ENCODE measurements around the gene SERTAD2. TPM values are rescaled to one million over a fixed set of nuclear protein-coding genes. Genes with fewer than 3 reads are reported as not detected.

SERTAD2 gene
- polyA plus RNA-seq, 6 donors from 2014 or later = 7.9 to 21.8 (median 13.2) TPM

GRCh38 chr2:64627860-64628841 lies 25.6 kb downstream of the SERTAD2 start:
- Mint-ChIP-seq H3K4me1 (peaks cover 29 to 47% (median 33%) of the 10 kb centered on the region in 3 donors), H3K36me3 (peaks cover 0 to 15% of the 10 kb centered on the region in 2 donors), H3K4me3 (no peak overlapping the region), H3K27me3 (no peaks in the 10 kb centered on the region), H3K27ac (peak overlapping the region; percentile 18 to 90 (median 69)), H3K9me3 (no peaks in the 10 kb centered on the region)
- no peak for DNase-seq
- no peak for ATAC-seq (ENCODE audit: low read depth in 2 of 2)

GRCh38 chr2:64626963-64627760 lies 26.6 kb downstream of the SERTAD2 start:
- Mint-ChIP-seq H3K36me3 (peaks cover 0 to 8% of the 10 kb centered on the region in 2 donors), H3K27me3 (no peaks in the 10 kb centered on the region), H3K27ac (peak overlapping the region in 1 of 6 donors; percentile 25), H3K4me1 (peaks cover 29 to 42% (median 33%) of the 10 kb centered on the region in 3 donors), H3K9me3 (no peaks in the 10 kb centered on the region), H3K4me3 (no peak overlapping the region)
- no peak for DNase-seq
- no peak for ATAC-seq (ENCODE audit: low read depth in 2 of 2)

GRCh38 chr2:64626146-64626809 lies 27.4 kb downstream of the SERTAD2 start:
- no peak for DNase-seq
- H3K4me1 Mint-ChIP-seq = peaks cover 29 to 42% (median 32%) of the 10 kb centered on the region in 3 donors
- no peaks in the 10 kb centered on the region for H3K27me3 Mint-ChIP-seq
- H3K36me3 Mint-ChIP-seq = peaks cover 0 to 8% of the 10 kb centered on the region in 2 donors
- ATAC-seq (ENCODE audit: low read depth in 2 of 2) = peak; percentile 62 to 69
- H3K9me3 Mint-ChIP-seq = no peaks in the 10 kb centered on the region
- peak overlapping the region in 3 of 8 donors; percentile 4 to 47 (median 15) for H3K4me3 Mint-ChIP-seq
- peak overlapping the region in 5 of 6 donors; percentile 59 to 93 (median 69) for H3K27ac Mint-ChIP-seq

- peak overlapping the region in 3 of 8 donors; percentile 4 to 31 (median 15) for H3K4me3 Mint-ChIP-seq
- H3K27me3 Mint-ChIP-seq = no peaks in the 10 kb centered on the region
- ATAC-seq (ENCODE audit: low read depth in 2 of 2) = peak; percentile 35 to 53
- H3K9me3 Mint-ChIP-seq = no peaks in the 10 kb centered on the region
- peaks cover 0 to 2% of the 10 kb centered on the region in 2 donors for H3K36me3 Mint-ChIP-seq
- no peak for DNase-seq
- H3K27ac Mint-ChIP-seq = peak overlapping the region in 5 of 6 donors; percentile 59 to 94 (median 92)
- peaks cover 22 to 34% (median 25%) of the 10 kb centered on the region in 3 donors for H3K4me1 Mint-ChIP-seq
Observed at GRCh38 chr2:64625299-64626145, 28.2 kb downstream of the SERTAD2 start.

- Mint-ChIP-seq H3K27me3 (no peaks in the 10 kb centered on the region), H3K36me3 (no peaks in the 10 kb centered on the region), H3K9me3 (no peaks in the 10 kb centered on the region), H3K4me1 (peaks cover 20 to 28% (median 22%) of the 10 kb centered on the region in 3 donors), H3K4me3 (no peak overlapping the region), H3K27ac (peak overlapping the region in 1 of 6 donors; percentile 59)
- ATAC-seq (ENCODE audit: low read depth in 2 of 2) (no peak), DNase-seq (no peak)
Observed at GRCh38 chr2:64624862-64625261, 28.9 kb downstream of the SERTAD2 start.

GRCh38 chr2:64624108-64624610 lies 29.6 kb downstream of the SERTAD2 start:
- ATAC-seq (ENCODE audit: low read depth in 2 of 2) = no peak
- H3K4me1 Mint-ChIP-seq = peaks cover 19 to 25% (median 20%) of the 10 kb centered on the region in 3 donors
- H3K36me3 Mint-ChIP-seq = no peaks in the 10 kb centered on the region
- H3K9me3 Mint-ChIP-seq = no peaks in the 10 kb centered on the region
- peak overlapping the region in 3 of 6 donors; percentile 52 to 64 (median 52) for H3K27ac Mint-ChIP-seq
- no peaks in the 10 kb centered on the region for H3K27me3 Mint-ChIP-seq
- DNase-seq = no peak
- no peak overlapping the region for H3K4me3 Mint-ChIP-seq

GRCh38 chr2:64623242-64623850 lies 30.4 kb downstream of the SERTAD2 start:
- ATAC-seq (ENCODE audit: low read depth in 2 of 2) = no peak
- DNase-seq = no peak
- Mint-ChIP-seq H3K4me1 (peaks cover 16 to 19% (median 16%) of the 10 kb centered on the region in 3 donors), H3K4me3 (peak overlapping the region in 2 of 8 donors; percentile 65 to 69), H3K9me3 (no peaks in the 10 kb centered on the region), H3K27ac (no peak overlapping the region), H3K36me3 (no peaks in the 10 kb centered on the region), H3K27me3 (no peaks in the 10 kb centered on the region)

- H3K27ac Mint-ChIP-seq = no peak overlapping the region
- no peak overlapping the region for H3K4me3 Mint-ChIP-seq
- DNase-seq (no peak), ATAC-seq (ENCODE audit: low read depth in 2 of 2) (no peak)
- no peaks in the 10 kb centered on the region for H3K27me3 Mint-ChIP-seq
- H3K9me3 Mint-ChIP-seq = no peaks in the 10 kb centered on the region
- no peaks in the 10 kb centered on the region for H3K36me3 Mint-ChIP-seq
- H3K4me1 Mint-ChIP-seq = peaks cover 21 to 25% (median 21%) of the 10 kb centered on the region in 3 donors
Observed at GRCh38 chr2:64622443-64623241, 31.1 kb downstream of the SERTAD2 start.

- H3K9me3 Mint-ChIP-seq = no peaks in the 10 kb centered on the region
- DNase-seq = no peak
- H3K4me3 Mint-ChIP-seq = no peak overlapping the region
- no peaks in the 10 kb centered on the region for H3K36me3 Mint-ChIP-seq
- H3K27me3 Mint-ChIP-seq = no peaks in the 10 kb centered on the region
- H3K27ac Mint-ChIP-seq = no peak overlapping the region
- peaks cover 16 to 32% (median 19%) of the 10 kb centered on the region in 3 donors for H3K4me1 Mint-ChIP-seq
- no peak for ATAC-seq (ENCODE audit: low read depth in 2 of 2)
Observed at GRCh38 chr2:64620661-64621060, 33.1 kb downstream of the SERTAD2 start.

- H3K4me1 Mint-ChIP-seq = peaks cover 11 to 25% (median 14%) of the 10 kb centered on the region in 3 donors
- no peak for DNase-seq
- H3K4me3 Mint-ChIP-seq = peak overlapping the region in 1 of 8 donors; percentile 33
- peak in 1 of 2 donors; percentile 53 for ATAC-seq (ENCODE audit: low read depth in 2 of 2)
- H3K36me3 Mint-ChIP-seq = no peaks in the 10 kb centered on the region
- H3K27me3 Mint-ChIP-seq = no peaks in the 10 kb centered on the region
- H3K9me3 Mint-ChIP-seq = no peaks in the 10 kb centered on the region
- peak overlapping the region in 2 of 6 donors; percentile 69 to 95 for H3K27ac Mint-ChIP-seq
Observed at GRCh38 chr2:64617631-64618151, 36.0 kb downstream of the SERTAD2 start.

All from naive B cell (primary cell).